HG03097 (cell line): Measurements from ENCODE around the gene MAMDC4.
"Not testable (repeated sequence)": the region's sequence is repeated elsewhere in the genome, so short reads cannot be mapped to it uniquely, and the experiment has no call there.

Experiments
- ATAC-seq: cut with Tn5 transposase; IDR thresholded peaks from one replicate; pipeline ENCODE4 v1.9.1; 2021; ENCODE audit not compliant: unreplicated experiment, low FRiP score

MAMDC4 gene

GRCh38 chr9:136824496-136825225 lies 27.5 kb upstream of the MAMDC4 start:
- no peak for ATAC-seq

GRCh38 chr9:136825295-136826187 lies 26.6 kb upstream of the MAMDC4 start:
- no peak for ATAC-seq

- ATAC-seq: no peak
These were observed 26.0 kb upstream of the MAMDC4 start for GRCh38 chr9:136826188-136826541.

DNA sequence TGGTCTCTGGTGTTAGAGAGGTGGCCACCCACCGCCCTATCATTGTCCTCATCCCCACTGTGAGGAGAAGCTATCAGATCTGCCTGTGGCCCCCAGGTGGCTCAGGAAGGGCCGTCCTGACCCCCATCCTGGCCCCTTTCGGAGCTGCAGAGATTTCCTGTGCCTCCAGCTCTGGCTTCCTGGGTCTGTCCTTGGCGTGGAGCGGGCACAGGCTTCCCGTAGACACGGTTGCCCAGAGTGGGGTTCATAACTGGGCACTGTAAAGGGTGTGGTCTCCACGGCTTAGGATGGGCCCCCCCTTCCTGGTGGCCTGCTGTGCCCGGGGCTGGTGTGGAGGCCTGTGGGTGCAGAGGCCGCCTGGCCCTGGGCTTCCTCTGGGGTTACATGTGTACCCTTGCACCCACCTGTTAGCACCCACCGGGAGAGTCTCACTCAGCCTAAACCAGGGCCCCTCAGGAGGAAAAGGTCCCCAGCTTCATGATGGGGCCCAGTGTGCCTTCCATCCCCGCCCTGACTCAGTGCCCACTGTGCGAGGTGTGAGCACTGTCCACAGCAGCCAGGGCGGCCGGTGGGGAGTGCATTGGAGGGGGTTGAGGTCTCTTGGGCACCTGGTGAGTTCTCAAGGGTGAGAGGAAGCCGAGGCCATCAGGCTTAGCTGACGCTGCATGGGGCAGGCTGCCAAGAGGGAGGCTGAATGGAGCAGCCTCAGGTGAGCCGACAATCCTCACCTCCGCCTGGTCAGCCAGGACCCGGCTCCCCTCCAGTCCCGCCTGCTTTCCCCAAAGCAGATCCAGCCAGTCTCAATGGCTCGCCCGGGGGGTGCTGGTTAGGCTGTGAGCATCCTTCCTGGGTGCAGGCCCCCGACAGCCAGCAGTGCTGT lies 25.2 kb upstream of the MAMDC4 start:
- ATAC-seq: no peak

DNA sequence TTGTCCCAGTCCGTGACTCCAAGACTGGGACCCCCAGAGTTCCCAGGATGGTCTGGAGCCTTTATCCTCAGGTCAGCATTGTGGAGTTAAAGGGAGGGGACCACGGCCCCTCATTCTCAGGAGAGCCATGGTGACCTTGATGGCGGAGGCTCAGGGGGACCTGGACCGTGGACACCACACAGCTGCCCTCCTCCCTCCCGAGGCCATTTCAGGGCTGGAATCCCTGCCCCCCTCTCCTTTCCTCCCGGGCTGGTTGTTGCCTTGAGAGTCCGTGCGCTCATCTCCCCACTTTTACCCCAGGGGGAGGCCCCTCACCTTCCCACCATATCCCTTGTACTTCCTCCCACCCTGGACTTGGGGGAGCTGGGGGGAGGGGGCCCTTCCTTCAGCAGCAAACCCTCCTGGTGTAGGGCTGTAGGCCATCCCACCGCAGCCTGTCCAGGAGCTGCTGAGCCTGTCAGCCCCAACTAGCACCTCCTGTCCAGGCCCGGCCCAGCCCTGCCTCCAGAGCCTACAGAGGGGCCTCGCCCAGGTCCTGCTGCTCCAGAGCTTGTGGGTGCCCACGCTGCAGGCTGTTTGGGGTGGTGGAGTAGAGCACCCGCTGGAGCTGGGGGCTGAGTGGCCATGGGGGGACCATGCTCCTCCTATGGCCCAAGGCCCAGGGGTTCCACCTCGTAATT lies 24.2 kb upstream of the MAMDC4 start:
- no peak for ATAC-seq

DNA sequence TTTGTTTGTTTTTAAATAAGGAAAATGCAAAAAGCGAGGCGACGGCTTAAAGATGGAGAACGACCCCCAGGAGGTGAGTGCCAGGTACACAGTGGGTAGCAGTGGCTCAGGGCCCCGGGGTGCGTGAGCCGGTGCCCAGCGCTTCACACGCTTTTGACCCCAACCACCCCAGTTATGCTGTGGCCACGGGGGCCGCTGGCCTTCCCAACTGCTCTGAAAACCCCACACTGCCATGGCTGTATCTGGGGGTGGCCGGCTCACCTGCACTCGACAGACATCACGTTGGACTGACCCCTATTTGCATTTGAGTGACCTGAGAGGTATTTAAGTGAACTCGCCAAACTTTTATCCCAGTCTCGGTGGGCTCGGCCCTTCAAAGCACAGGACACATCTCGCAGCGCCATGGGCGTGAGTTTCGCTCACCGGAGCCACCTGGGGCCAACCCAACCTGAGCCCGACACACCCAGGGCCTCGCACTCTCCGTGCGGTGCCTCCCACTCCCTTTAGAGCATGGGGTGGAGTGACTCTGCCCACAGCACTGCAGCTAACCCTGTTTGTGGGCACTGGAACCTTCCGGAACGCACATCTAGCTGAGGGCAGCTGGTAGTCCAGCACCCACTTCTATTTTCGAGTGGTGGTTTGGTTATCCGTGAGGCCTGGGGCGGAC lies 23.5 kb upstream of the MAMDC4 start:
- ATAC-seq: no peak

GRCh38 chr9:136829412-136829811 lies 22.7 kb upstream of the MAMDC4 start:
- no peak for ATAC-seq

- ATAC-seq: no peak
These were observed 21.9 kb upstream of the MAMDC4 start for GRCh38 chr9:136829981-136830885.

GRCh38 chr9:136831002-136831719 lies 21.0 kb upstream of the MAMDC4 start:
- ATAC-seq: no peak

GRCh38 chr9:136831720-136832104 lies 20.4 kb upstream of the MAMDC4 start:
- ATAC-seq: no peak

- no peak for ATAC-seq
These were observed 19.6 kb upstream of the MAMDC4 start for GRCh38 chr9:136832581-136832980.

DNA sequence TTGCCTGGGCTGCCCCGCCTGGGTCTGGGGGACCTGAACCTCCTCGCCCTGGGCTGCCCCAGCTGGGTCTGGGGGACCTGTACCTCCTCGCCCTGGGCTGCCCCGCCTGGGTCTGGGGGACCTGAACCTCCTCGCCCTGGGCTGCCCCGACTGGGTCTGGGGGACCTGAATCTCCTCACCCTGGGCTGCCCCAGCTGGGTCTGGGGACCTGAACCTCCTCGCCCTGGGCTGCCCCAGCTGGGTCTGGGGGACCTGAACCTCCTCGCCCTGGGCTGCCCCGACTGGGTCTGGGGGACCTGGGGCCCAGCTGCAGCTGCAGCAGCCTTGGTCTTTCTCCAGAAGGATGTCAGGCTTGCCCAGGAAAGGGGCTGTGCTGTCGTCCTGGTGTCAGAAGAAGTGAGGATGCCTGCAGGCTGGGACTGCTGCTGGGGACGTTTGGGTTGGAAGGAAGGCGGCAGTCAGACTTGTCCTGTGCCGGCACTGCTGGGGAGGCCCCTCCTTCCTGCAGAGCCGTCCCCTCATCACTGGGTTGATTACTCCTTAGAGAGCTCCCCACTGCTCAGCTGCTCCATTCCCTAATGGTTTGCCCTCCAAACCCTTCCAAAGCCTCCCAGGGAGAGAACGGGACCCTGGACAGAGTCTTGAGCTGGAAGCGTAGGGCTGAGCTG lies 18.6 kb upstream of the MAMDC4 start:
- ATAC-seq: not testable (repeated sequence)

- ATAC-seq: no peak
These were observed 16.8 kb upstream of the MAMDC4 start for GRCh38 chr9:136835162-136835931.

GRCh38 chr9:136835932-136836904 lies 15.9 kb upstream of the MAMDC4 start:
- ATAC-seq: no peak

DNA sequence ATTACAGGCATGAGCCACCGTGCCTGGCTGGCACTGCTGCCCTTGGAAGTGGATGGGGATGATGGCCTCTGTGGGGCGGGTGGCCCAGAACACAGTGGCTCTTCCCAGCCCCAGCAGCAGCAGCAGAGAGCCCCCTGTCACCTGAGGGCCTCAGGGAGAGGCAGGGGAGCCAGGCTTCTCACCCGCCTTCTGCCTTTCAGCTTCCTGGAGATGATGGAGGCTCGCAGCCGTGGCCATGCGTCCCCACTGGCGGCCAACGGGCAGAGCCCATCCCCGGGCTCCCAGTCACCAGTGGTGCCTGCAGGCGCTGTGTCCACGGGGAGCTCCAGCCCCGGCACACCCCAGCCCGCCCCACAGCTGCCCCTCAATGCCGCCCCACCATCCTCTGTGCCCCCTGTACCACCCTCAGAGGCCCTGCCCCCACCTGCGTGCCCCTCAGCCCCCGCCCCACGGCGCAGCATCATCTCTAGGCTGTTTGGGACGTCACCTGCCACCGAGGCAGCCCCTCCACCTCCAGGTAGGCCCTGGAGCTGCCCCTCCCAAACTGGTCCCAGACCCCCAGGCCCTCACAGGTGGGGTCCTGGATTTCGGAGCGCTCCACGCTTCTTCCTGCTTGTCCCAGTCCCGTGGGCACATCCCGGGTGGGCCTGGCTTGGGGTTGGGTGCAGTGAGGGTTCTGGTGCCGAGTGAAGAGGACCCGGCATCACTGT lies 14.8 kb upstream of the MAMDC4 start:
- no peak for ATAC-seq
